Heart left ventricle (tissue), 16 donors: ENCODE results near the gene TBCK. TPM values are rescaled to one million over a fixed set of nuclear protein-coding genes. Genes with fewer than 3 reads are reported as not detected.

Experiments used
- ATAC-seq, 4 donors: fragments of 200-7000 bp; cut with Tn5 transposase; one replicate each; pipeline ENCODE4 v1.9.1; 2020 to 2022; ENCODE audit warnings: moderate library complexity in 4 of 4, mild to moderate bottlenecking in 3 of 4, moderate number of reproducible peaks in 1 of 4
- DNase-seq, 5 donors: peaks; one replicate each; pipeline ENCODE4 v3.0.0-alpha.2; 2020
- H3K27ac ChIP-seq, 12 donors: fragments of 200-600 bp; sonication (generic) in 4 of 12; one replicate each; pipeline versions ENCODE4 v1.5.0 to v1.8.0; 2016 to 2022; ENCODE audit warnings: mild to moderate bottlenecking in 2 of 12
- H3K27me3 ChIP-seq, 9 donors: fragments of 200-600 bp; sonication (generic) in 2 of 9; one replicate each; pipeline versions ENCODE4 v1.5.1 to v1.8.0; 2016 to 2022; ENCODE audit warnings: mild to moderate bottlenecking in 3 of 9
- H3K36me3 ChIP-seq, 9 donors: fragments of 200-600 bp; sonication (generic) in 2 of 9; one replicate each; pipeline versions ENCODE4 v1.5.0 to v1.8.0; 2018 to 2022; ENCODE audit warnings: mild to moderate bottlenecking in 2 of 9
- H3K4me1 ChIP-seq, 12 donors: fragments of 200-600 bp; sonication (generic) in 4 of 12; one replicate each; pipeline versions ENCODE4 v1.5.0 to v1.8.0; 2016 to 2022; ENCODE audit warnings: mild to moderate bottlenecking in 3 of 12
- H3K4me3 ChIP-seq, 12 donors: fragments of 200-600 bp; sonication (generic) in 4 of 12; one replicate each; pipeline versions ENCODE4 v1.5.0 to v1.8.0; 2017 to 2022; ENCODE audit warnings: mild to moderate bottlenecking in 9 of 12, moderate library complexity in 4 of 12
- H3K9me3 ChIP-seq, 12 donors: fragments of 200-600 bp; sonication (generic) in 4 of 12; one replicate each; pipeline versions ENCODE4 v1.5.0 to v1.8.0; 2016 to 2022; ENCODE audit warnings: mild to moderate bottlenecking in 1 of 12
- CTCF ChIP-seq, 12 donors: fragments of 200-600 bp; sonication (generic) in 4 of 12; IDR thresholded peaks; one replicate each; pipeline versions ENCODE4 v1.5.0 to v1.8.0; 2018 to 2022; ENCODE audit warnings: antibody characterized with exemption in 12 of 12, mild to moderate bottlenecking in 5 of 12
- POLR2A ChIP-seq, 2 donors: fragments of 450-650 bp; IDR thresholded peaks; one replicate each; pipeline ENCODE4 v1.6.1; 2017; ENCODE audit warnings: antibody characterized with exemption in 2 of 2, mild to moderate bottlenecking in 2 of 2, moderate library complexity in 2 of 2
- WGBS, 4 donors: extraction: QIAGEN DNeasy Blood & Tissue Kit in 2 of 4; methylation state at CpG; one replicate each; pipeline versions ENCODE4 v1.1.5 to v1.1.7; 2013 to 2018; 5-methylcytosine and 5-hydroxymethylcytosine counted together
- intact Hi-C, 10 donors: fragments of 100-400 bp; cut with DNase I; formaldehyde crosslinking; loops; one replicate each; pipeline versions ENCODE4 v1.11.1 to v1.14.2; 2022
- polyA plus RNA-seq, 2 donors: library from polyadenylated mRNA; stranded (reverse); fragments of 200-250 nt; gene quantifications; one replicate each; pipeline ENCODE4 v1.2.3, GENCODE V29; 2013
- total RNA-seq, 9 donors: library from RNA; depleted of rRNA in 2 of 9; stranded (reverse); fragments of >200 nt in 2 of 9; fragmentation: NEBNext Ultra II Directional in 3 of 9; extraction: Animal tissue kit (Norgen Biotek cat#: 25700) in 3 of 9; gene quantifications; one replicate each; pipeline versions ENCODE4 v1.1.0 to v1.2.4, GENCODE V29; 2016 to 2023
- donor health status: ischemic (EF 13 %, LVEDD 7.1; RV severe dilation, severe dysfunction).
- donor health status: healthy with polysubstance abuse.
- donor health status: DM: no; HTN: yes; CAD: no.
- donor health status: DM: no; HTN: no; CAD: no.
- donor health status: ischemic (EF 25% LVEDD 6.9; RV normal size, moderate dysfunction).
- donor health status: ischemic (EF 25% LVEDD 5.7; RV mildly dilated, moderate dysfunction).
- donor health status: healthy.
- donor health status: DM: yes; HTN: yes; CAD: no.
- donor health status: ischemic (EF 35%, LVEDD 5.7; RV mildly dilated, moderate dysfunction).
- donor health status: nonischemic (EF 11% LVEDD 7.7; RV severe dilation, severe dysfunction).
- donor health status: DM: yes; HTN: yes; CAD: no.
- donor health status: PGD.
- donor health status: ischemic (EF 29% LVEDD 5.4; RV normal size, mild dysfunction).
- donor health status: nonischemic (EF 23%, LVEDD 6.1; RV moderate dilation, normal function).

The TBCK gene
- total and polyA plus RNA-seq, 11 donors: 5.0 to 27.1 (median 14.6) TPM

- ATAC-seq (no peak), DNase-seq (no peak)
- Histone ChIP-seq H3K4me3 (no peak overlapping the region), H3K4me1 (no peaks in the 10 kb centered on the region), H3K36me3 (peaks cover 0 to 45% (median 19%) of the 10 kb centered on the region in 9 donors), H3K27ac (no peak overlapping the region), H3K9me3 (no peaks in the 10 kb centered on the region), H3K27me3 (no peaks in the 10 kb centered on the region)
- TF ChIP-seq POLR2A (IDR thresholded peaks at IDR 0.05) (no peak), CTCF (IDR thresholded peaks at IDR 0.05) (no peak)
- intact Hi-C loops: no loop called here
- WGBS, 4 donors: 94 to 96% (median 95%) methylated on average over 4 of the region's 4 CpGs
These were observed 57.6 kb downstream of the TBCK start for GRCh38 chr4:106258145-106259045.

- peaks cover 0 to 55% (median 23%) of the 10 kb centered on the region in 9 donors for H3K36me3 ChIP-seq
- peak in 1 of 5 donors; percentile 8 for DNase-seq
These were observed 59.8 kb downstream of the TBCK start for GRCh38 chr4:106256190-106256589.

GRCh38 chr4:106255195-106255594 is 60.8 kb downstream of the TBCK start:
- H3K4me1 ChIP-seq: no peaks in the 10 kb centered on the region
- H3K36me3 ChIP-seq: peaks cover 0 to 64% (median 33%) of the 10 kb centered on the region in 9 donors
- no peak for TF ChIP-seq POLR2A (IDR thresholded peaks at IDR 0.05)
- no peak for TF ChIP-seq CTCF (IDR thresholded peaks at IDR 0.05)
- H3K27me3 ChIP-seq: no peaks in the 10 kb centered on the region
- 90 to 100% (median 99%) methylated on average over 6 to 8 of the region's 8 CpGs for WGBS, 4 donors
- no peaks in the 10 kb centered on the region for H3K9me3 ChIP-seq
- H3K4me3 ChIP-seq: no peak overlapping the region
- no peak for ATAC-seq
- no peak overlapping the region for H3K27ac ChIP-seq
- intact Hi-C loops: no loop called here
- peak in 1 of 5 donors; percentile 10 for DNase-seq

More at GRCh38 chr4:106256190-106256589, 59.8 kb downstream of the TBCK start:
- no peaks in the 10 kb centered on the region for H3K27me3 ChIP-seq
- intact Hi-C loops: no loop called here
- H3K4me3 ChIP-seq: no peak overlapping the region
- H3K27ac ChIP-seq: no peak overlapping the region
- ATAC-seq: peak in 1 of 4 donors; percentile 49
- WGBS, 4 donors: 92 to 98% (median 97%) methylated on average over 5 to 10 of the region's 10 CpGs; no CpG with 5 or more reads in 1 of the 4 donors
- TF ChIP-seq CTCF (IDR thresholded peaks at IDR 0.05) (no peak), POLR2A (IDR thresholded peaks at IDR 0.05) (no peak)
- no peaks in the 10 kb centered on the region for H3K4me1 ChIP-seq
- H3K9me3 ChIP-seq: no peaks in the 10 kb centered on the region

GRCh38 chr4:106253364-106254129 is 62.5 kb downstream of the TBCK start:
- TF ChIP-seq CTCF (IDR thresholded peaks at IDR 0.05) (no peak), POLR2A (IDR thresholded peaks at IDR 0.05) (no peak)
- H3K4me1 ChIP-seq: no peaks in the 10 kb centered on the region
- ATAC-seq: no peak
- H3K27me3 ChIP-seq: no peaks in the 10 kb centered on the region
- no peak overlapping the region for H3K27ac ChIP-seq
- no peak for DNase-seq
- peaks cover 0 to 69% (median 47%) of the 10 kb centered on the region in 9 donors for H3K36me3 ChIP-seq
- H3K9me3 ChIP-seq: no peaks in the 10 kb centered on the region
- intact Hi-C loops: no loop called here
- WGBS, 4 donors: 79 to 90% (median 84%) methylated on average over 4 of the region's 4 CpGs
- no peak overlapping the region for H3K4me3 ChIP-seq
